ENCODE results near the gene KCNA10. TPM values are rescaled to one million over a fixed set of nuclear protein-coding genes. Genes with fewer than 3 reads are reported as not detected.

KCNA10 gene
- not detected in 2 replicates for total RNA-seq (ENCODE audit: low replicate concordance)
- long read RNA-seq = 0 reads

- Mint-ChIP-seq H3K9me3 (no peaks in the 10 kb centered on the region), H3K4me1 (ENCODE audit: unreplicated experiment) (no peaks in the 10 kb centered on the region), H3K36me3 (no peaks in the 10 kb centered on the region), H3K4me3 (no peak within 1 kb of the TSS), H3K27ac (no peak within 1 kb of the TSS), H3K27me3 (peaks cover 36% of the 10 kb centered on the region)
- TF ChIP-seq CTCF (conservative IDR thresholded peaks at IDR 0.05) = no peak
- no peak for DNase-seq (ENCODE audit: extremely low spot score, unreplicated experiment)
Observed at GRCh38 chr1:110519125-110519810, at the start of gene KCNA10. Gene KCNA10, minus strand, starts transcription at chr1:110519175. Its CDS starts 388 bp downstream, at chr1:110518787.

- H3K27ac Mint-ChIP-seq = no peak overlapping the region
- no peak for TF ChIP-seq CTCF (conservative IDR thresholded peaks at IDR 0.05)
- H3K4me1 Mint-ChIP-seq (ENCODE audit: unreplicated experiment) = no peaks in the 10 kb centered on the region
- H3K4me3 Mint-ChIP-seq = no peak overlapping the region
- no peaks in the 10 kb centered on the region for H3K36me3 Mint-ChIP-seq
- no peaks in the 10 kb centered on the region for H3K9me3 Mint-ChIP-seq
- peaks cover 60% of the 10 kb centered on the region for H3K27me3 Mint-ChIP-seq
- peak; percentile 20 for DNase-seq (ENCODE audit: extremely low spot score, unreplicated experiment)
Observed at GRCh38 chr1:110566836-110567235, 47.9 kb upstream of the KCNA10 start.

GRCh38 chr1:110565565-110565964 is 46.6 kb upstream of the KCNA10 start:
- Mint-ChIP-seq H3K9me3 (no peaks in the 10 kb centered on the region), H3K4me1 (ENCODE audit: unreplicated experiment) (no peaks in the 10 kb centered on the region), H3K27ac (peak overlapping the region; percentile 46), H3K27me3 (peaks cover 56% of the 10 kb centered on the region), H3K4me3 (no peak overlapping the region), H3K36me3 (no peaks in the 10 kb centered on the region)
- TF ChIP-seq CTCF (conservative IDR thresholded peaks at IDR 0.05) = no peak
- peak; percentile 42 for DNase-seq (ENCODE audit: extremely low spot score, unreplicated experiment)

- no peak overlapping the region for H3K4me3 Mint-ChIP-seq
- H3K36me3 Mint-ChIP-seq = no peaks in the 10 kb centered on the region
- H3K27me3 Mint-ChIP-seq = peaks cover 66% of the 10 kb centered on the region
- H3K4me1 Mint-ChIP-seq (ENCODE audit: unreplicated experiment) = no peaks in the 10 kb centered on the region
- H3K9me3 Mint-ChIP-seq = no peaks in the 10 kb centered on the region
- no peak for TF ChIP-seq CTCF (conservative IDR thresholded peaks at IDR 0.05)
- peak; percentile 8 for DNase-seq (ENCODE audit: extremely low spot score, unreplicated experiment)
- H3K27ac Mint-ChIP-seq = no peak overlapping the region
Observed at GRCh38 chr1:110563089-110563488, 44.1 kb upstream of the KCNA10 start.

GRCh38 chr1:110561596-110561995 is 42.6 kb upstream of the KCNA10 start:
- H3K4me3 Mint-ChIP-seq = no peak overlapping the region
- DNase-seq (ENCODE audit: extremely low spot score, unreplicated experiment) = peak; percentile 37
- H3K4me1 Mint-ChIP-seq (ENCODE audit: unreplicated experiment) = no peaks in the 10 kb centered on the region
- no peak overlapping the region for H3K27ac Mint-ChIP-seq
- H3K9me3 Mint-ChIP-seq = no peaks in the 10 kb centered on the region
- peaks cover 72% of the 10 kb centered on the region for H3K27me3 Mint-ChIP-seq
- H3K36me3 Mint-ChIP-seq = no peaks in the 10 kb centered on the region
- TF ChIP-seq CTCF (conservative IDR thresholded peaks at IDR 0.05) = no peak
